GM12878 (cell line): ENCODE data around the gene ZFYVE19. TPM values are rescaled to one million over a fixed set of nuclear protein-coding genes. Genes with fewer than 3 reads are reported as not detected.

Source experiments
- BHLHE40 ChIP-seq, 2 experiments: fragments of 450-650 bp in 1 of 2; IDR thresholded peaks; 2 replicates each; pipeline ENCODE4 v1.6.1; 2011 to 2017; ENCODE audit warnings: low read depth in 2 of 2, borderline replicate concordance in 1 of 2, improper control_type of control experiment in 1 of 2, low read length in 1 of 2, mild to moderate bottlenecking in 1 of 2
- CBX5 ChIP-seq: sonication (generic); IDR thresholded peaks from 2 replicates; pipeline ENCODE4 v1.6.1; 2016; ENCODE audit warnings: low read depth, moderate library complexity, mild to moderate bottlenecking, inconsistent platforms
- EED ChIP-seq: sonication (generic); IDR thresholded peaks from 2 replicates; pipeline ENCODE4 v1.6.1; 2016; ENCODE audit warnings: antibody characterized with exemption, low read depth
- FOXM1 ChIP-seq: IDR thresholded peaks from 2 replicates; pipeline ENCODE4 v1.6.1; 2012; ENCODE audit warnings: low read depth, mild to moderate bottlenecking, inconsistent platforms, low read length, moderate library complexity
- HCFC1 ChIP-seq: fragments of 150-350 bp; IDR thresholded peaks from 2 replicates; pipeline ENCODE4 v1.6.1; 2014; ENCODE audit warnings: low read length
- NFYA ChIP-seq: IDR thresholded peaks from 2 replicates; pipeline ENCODE4 v1.6.1; 2011; ENCODE audit warnings: low read depth, mild to moderate bottlenecking, low read length, improper control_type of control experiment, borderline replicate concordance
- PAX5 ChIP-seq: IDR thresholded peaks from 2 replicates; pipeline ENCODE4 v1.6.1; 2011; ENCODE audit warnings: low read depth, low read length, borderline replicate concordance
- PAX8 ChIP-seq: fragments of 450-650 bp; IDR thresholded peaks from 2 replicates; pipeline ENCODE4 v1.6.1; 2017; ENCODE audit warnings: mild to moderate bottlenecking, moderate library complexity
- RBBP5 ChIP-seq: fragments of 200-600 bp; sonication (generic); conservative IDR thresholded peaks from 2 replicates; pipeline ENCODE4 v1.6.1; 2016
- RELA ChIP-seq: fragments of 450-650 bp; IDR thresholded peaks from 2 replicates; pipeline ENCODE4 v1.8.0; 2014; ENCODE audit warnings: borderline replicate concordance; ENCODE audit not compliant: partially characterized antibody
- SMC3 ChIP-seq: IDR thresholded peaks from 2 replicates; pipeline ENCODE4 v1.6.1; 2011; ENCODE audit warnings: low read length, improper control_type of control experiment, borderline replicate concordance
- SREBF1 ChIP-seq: IDR thresholded peaks from 2 replicates; pipeline ENCODE4 v1.6.1; 2012; ENCODE audit warnings: mild to moderate bottlenecking, low read length
- SRF ChIP-seq, 2 experiments: IDR thresholded peaks; 2 replicates each; pipeline ENCODE4 v1.6.1; 2011; ENCODE audit warnings: low read depth in 2 of 2, low read length in 2 of 2, mild to moderate bottlenecking in 1 of 2, moderate library complexity in 1 of 2
- STAT1 ChIP-seq: fragments of 450-650 bp; conservative IDR thresholded peaks from 2 replicates; pipeline ENCODE4 v1.6.1; 2014; ENCODE audit warnings: antibody characterized with exemption, mild to moderate bottlenecking
- SUZ12 ChIP-seq: fragments of 200-600 bp; sonication (generic); IDR thresholded peaks from one replicate; pipeline ENCODE4 v1.6.1; 2018; ENCODE audit warnings: antibody characterized with exemption, mild to moderate bottlenecking; ENCODE audit not compliant: unreplicated experiment
- YY1 ChIP-seq: IDR thresholded peaks from 2 replicates; pipeline ENCODE4 v1.6.1; 2011; ENCODE audit warnings: low read depth, mild to moderate bottlenecking, low read length
- ZNF384 ChIP-seq: IDR thresholded peaks from 2 replicates; pipeline ENCODE4 v1.6.1; 2012; ENCODE audit warnings: low read depth, mild to moderate bottlenecking, low read length, improper control_type of control experiment, borderline replicate concordance
- ZSCAN29 ChIP-seq: fragments of 450-650 bp; IDR thresholded peaks from 2 replicates; pipeline ENCODE4 v1.6.1; 2017; ENCODE audit warnings: mild to moderate bottlenecking, moderate library complexity
- ZZZ3 ChIP-seq: IDR thresholded peaks from 2 replicates; pipeline ENCODE4 v1.6.1; 2011; ENCODE audit warnings: low read depth; ENCODE audit not compliant: control insufficient read depth, insufficient read length
- polyA plus RNA-seq, 11 experiments: library from polyadenylated mRNA; depleted of rRNA in 4 of 11; unstranded in 6 of 11; stranded (reverse) in 5 of 11; fragments of >200 nt; fragmentation: Nextera tagmentation in 4 of 11; fragmentation: Illumina TruSeq in 1 of 11; extraction: Ambion mirVana in 4 of 11; extraction: Trizol in 1 of 11; gene quantifications; 1 replicate in 1 of 11; 2 replicates in 10 of 11; pipeline versions ENCODE4 v1.2.1 to v1.2.3, GENCODE V29; 2011 to 2016; ENCODE audit warnings: inconsistent platforms in 2 of 11, missing spikeins in 2 of 11, low read depth in 1 of 11
- total RNA-seq, 4 experiments: library from RNA; depleted of rRNA in 3 of 4; stranded (reverse); fragments of >200 nt in 3 of 4; fragmentation: Illumina TruSeq in 1 of 4; extraction: Trizol in 1 of 4; gene quantifications; 2 replicates each; pipeline versions ENCODE4 v1.2.1 to v1.2.3, GENCODE V29; 2013 to 2021
- TF ChIP-seq, protein P1 (sequence below): fragments of 150-350 bp; IDR thresholded peaks from 2 replicates; pipeline ENCODE4 v1.6.1; 2016; ENCODE audit warnings: low read depth, low read length
- TF ChIP-seq, protein P2 (sequence below): fragments of 450-650 bp; IDR thresholded peaks from 2 replicates; pipeline ENCODE4 v1.6.1; 2018; ENCODE audit warnings: mild to moderate bottlenecking, low read depth, moderate library complexity; ENCODE audit not compliant: partially characterized antibody
- TF ChIP-seq, protein P3 (sequence below): IDR thresholded peaks from 2 replicates; pipeline ENCODE4 v1.6.1; 2012; ENCODE audit warnings: low read depth, low read length, improper control_type of control experiment
- TF ChIP-seq, protein P4 (sequence below), 3 experiments: IDR thresholded peaks in 2 of 3; conservative IDR thresholded peaks in 1 of 3; 2 replicates each; pipeline ENCODE4 v1.5.1; 2011; ENCODE audit warnings: low read depth in 3 of 3, low read length in 3 of 3, mild to moderate bottlenecking in 3 of 3, control low read depth in 2 of 3, moderate library complexity in 2 of 3, inconsistent platforms in 1 of 3, mixed read lengths in 1 of 3; ENCODE audit not compliant: control insufficient read depth in 2 of 3, insufficient read depth in 1 of 3; ENCODE audit errors: extremely low read depth in 1 of 3

The ZFYVE19 gene
- total and polyA plus RNA-seq, 10 of the 15 experiments (the other 5 are each of a cell fraction or from before 2014, with no cell fraction given) = 1.7 to 36.3 (median 17.0) TPM

DNA sequence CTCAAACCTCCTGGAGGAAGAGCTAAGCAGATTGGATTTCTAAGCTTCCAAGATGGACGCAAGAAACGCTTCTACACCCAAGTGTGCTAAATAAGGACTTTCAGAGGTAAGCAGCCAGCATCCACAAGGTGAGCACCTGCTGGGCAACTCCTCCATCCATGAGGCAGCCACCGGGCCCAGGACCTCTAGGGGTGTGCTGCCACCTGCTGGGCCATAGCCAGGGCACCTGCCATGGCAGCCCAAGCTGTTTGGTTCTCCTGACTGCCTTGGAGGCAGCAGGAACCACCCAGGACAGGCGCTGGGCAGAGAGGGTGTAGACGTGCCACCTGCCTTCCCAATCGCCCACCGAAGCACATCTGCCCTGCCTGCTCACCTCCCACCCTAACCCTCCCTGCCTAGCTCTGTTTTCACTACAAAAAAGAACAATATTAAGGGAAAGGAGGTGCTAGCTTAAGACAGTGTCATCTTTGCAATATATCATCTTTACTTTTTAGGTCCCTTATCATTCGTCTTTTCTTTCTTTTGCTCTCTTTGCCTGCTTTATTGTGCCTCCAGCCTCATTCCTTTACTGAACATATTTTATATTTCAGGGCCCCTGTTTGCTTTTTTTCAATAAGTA is 24.2 kb upstream of the ZFYVE19 start (continued):
- TF ChIP-seq BHLHE40 (IDR thresholded peaks at IDR 0.05; ENCODE audit: borderline replicate concordance in 1 of 2, low read depth in 2 of 2, low read length in 1 of 2) = peak; percentile 16 to 60; a peak in 1 of 4 replicates
- TF ChIP-seq YY1 = peak; percentile 90
- no peak for TF ChIP-seq SRF (IDR thresholded peaks at IDR 0.05; ENCODE audit: low read depth in 2 of 2, low read length in 2 of 2)
- no peak for TF ChIP-seq ZZZ3
- no peak for TF ChIP-seq FOXM1
- TF ChIP-seq ZNF384 = no peak
- TF ChIP-seq, protein P1, sequence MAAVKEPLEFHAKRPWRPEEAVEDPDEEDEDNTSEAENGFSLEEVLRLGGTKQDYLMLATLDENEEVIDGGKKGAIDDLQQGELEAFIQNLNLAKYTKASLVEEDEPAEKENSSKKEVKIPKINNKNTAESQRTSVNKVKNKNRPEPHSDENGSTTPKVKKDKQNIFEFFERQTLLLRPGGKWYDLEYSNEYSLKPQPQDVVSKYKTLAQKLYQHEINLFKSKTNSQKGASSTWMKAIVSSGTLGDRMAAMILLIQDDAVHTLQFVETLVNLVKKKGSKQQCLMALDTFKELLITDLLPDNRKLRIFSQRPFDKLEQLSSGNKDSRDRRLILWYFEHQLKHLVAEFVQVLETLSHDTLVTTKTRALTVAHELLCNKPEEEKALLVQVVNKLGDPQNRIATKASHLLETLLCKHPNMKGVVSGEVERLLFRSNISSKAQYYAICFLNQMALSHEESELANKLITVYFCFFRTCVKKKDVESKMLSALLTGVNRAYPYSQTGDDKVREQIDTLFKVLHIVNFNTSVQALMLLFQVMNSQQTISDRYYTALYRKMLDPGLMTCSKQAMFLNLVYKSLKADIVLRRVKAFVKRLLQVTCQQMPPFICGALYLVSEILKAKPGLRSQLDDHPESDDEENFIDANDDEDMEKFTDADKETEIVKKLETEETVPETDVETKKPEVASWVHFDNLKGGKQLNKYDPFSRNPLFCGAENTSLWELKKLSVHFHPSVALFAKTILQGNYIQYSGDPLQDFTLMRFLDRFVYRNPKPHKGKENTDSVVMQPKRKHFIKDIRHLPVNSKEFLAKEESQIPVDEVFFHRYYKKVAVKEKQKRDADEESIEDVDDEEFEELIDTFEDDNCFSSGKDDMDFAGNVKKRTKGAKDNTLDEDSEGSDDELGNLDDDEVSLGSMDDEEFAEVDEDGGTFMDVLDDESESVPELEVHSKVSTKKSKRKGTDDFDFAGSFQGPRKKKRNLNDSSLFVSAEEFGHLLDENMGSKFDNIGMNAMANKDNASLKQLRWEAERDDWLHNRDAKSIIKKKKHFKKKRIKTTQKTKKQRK = no peak
- TF ChIP-seq, protein P2, sequence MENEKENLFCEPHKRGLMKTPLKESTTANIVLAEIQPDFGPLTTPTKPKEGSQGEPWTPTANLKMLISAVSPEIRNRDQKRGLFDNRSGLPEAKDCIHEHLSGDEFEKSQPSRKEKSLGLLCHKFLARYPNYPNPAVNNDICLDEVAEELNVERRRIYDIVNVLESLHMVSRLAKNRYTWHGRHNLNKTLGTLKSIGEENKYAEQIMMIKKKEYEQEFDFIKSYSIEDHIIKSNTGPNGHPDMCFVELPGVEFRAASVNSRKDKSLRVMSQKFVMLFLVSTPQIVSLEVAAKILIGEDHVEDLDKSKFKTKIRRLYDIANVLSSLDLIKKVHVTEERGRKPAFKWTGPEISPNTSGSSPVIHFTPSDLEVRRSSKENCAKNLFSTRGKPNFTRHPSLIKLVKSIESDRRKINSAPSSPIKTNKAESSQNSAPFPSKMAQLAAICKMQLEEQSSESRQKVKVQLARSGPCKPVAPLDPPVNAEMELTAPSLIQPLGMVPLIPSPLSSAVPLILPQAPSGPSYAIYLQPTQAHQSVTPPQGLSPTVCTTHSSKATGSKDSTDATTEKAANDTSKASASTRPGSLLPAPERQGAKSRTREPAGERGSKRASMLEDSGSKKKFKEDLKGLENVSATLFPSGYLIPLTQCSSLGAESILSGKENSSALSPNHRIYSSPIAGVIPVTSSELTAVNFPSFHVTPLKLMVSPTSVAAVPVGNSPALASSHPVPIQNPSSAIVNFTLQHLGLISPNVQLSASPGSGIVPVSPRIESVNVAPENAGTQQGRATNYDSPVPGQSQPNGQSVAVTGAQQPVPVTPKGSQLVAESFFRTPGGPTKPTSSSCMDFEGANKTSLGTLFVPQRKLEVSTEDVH = no peak
- TF ChIP-seq SMC3 = peak; percentile 98
- no peak for TF ChIP-seq SREBF1
- no peak for TF ChIP-seq PAX8
- TF ChIP-seq HCFC1 = no peak
- no peak for TF ChIP-seq ZSCAN29
- TF ChIP-seq, protein P3, sequence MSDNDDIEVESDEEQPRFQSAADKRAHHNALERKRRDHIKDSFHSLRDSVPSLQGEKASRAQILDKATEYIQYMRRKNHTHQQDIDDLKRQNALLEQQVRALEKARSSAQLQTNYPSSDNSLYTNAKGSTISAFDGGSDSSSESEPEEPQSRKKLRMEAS = peak; percentile 18; the same call in 1 of the 2 replicates
- no peak for TF ChIP-seq EED
- TF ChIP-seq SUZ12 = no peak
- 0 out of 2 replicates have a peak, but pooled peaks have one; percentile 19 for TF ChIP-seq PAX5
- no peak for TF ChIP-seq CBX5
- TF ChIP-seq RBBP5 = no peak
- peak; percentile 30 for TF ChIP-seq RELA
- TF ChIP-seq STAT1 = 0 out of 2 replicates have a peak, but pooled peaks have one; percentile 52
- no peak for TF ChIP-seq NFYA
- TF ChIP-seq, protein P4, sequence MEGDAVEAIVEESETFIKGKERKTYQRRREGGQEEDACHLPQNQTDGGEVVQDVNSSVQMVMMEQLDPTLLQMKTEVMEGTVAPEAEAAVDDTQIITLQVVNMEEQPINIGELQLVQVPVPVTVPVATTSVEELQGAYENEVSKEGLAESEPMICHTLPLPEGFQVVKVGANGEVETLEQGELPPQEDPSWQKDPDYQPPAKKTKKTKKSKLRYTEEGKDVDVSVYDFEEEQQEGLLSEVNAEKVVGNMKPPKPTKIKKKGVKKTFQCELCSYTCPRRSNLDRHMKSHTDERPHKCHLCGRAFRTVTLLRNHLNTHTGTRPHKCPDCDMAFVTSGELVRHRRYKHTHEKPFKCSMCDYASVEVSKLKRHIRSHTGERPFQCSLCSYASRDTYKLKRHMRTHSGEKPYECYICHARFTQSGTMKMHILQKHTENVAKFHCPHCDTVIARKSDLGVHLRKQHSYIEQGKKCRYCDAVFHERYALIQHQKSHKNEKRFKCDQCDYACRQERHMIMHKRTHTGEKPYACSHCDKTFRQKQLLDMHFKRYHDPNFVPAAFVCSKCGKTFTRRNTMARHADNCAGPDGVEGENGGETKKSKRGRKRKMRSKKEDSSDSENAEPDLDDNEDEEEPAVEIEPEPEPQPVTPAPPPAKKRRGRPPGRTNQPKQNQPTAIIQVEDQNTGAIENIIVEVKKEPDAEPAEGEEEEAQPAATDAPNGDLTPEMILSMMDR (IDR thresholded peaks at IDR 0.05 in 2 of 3, conservative IDR thresholded peaks at IDR 0.05 in 1 of 3; ENCODE audit: control insufficient read depth in 2 of 3, extremely low read depth in 1 of 3, insufficient read depth in 1 of 3, low read depth in 3 of 3, low read length in 3 of 3) = peak; percentile 89 to 98 (median 97)
